22Rv1 (cell line): ENCODE data around the gene TANK.
"Not testable (repeated sequence)": the region's sequence is repeated elsewhere in the genome, so short reads cannot be mapped to it uniquely, and the experiment has no call there.

Experiments
- CTCF ChIP-seq: fragments of 450-650 bp; IDR thresholded peaks from 2 replicates; pipeline ENCODE4 v1.5.1; 2017; ENCODE audit warnings: mild to moderate bottlenecking
- ZFX ChIP-seq: fragments of 450-650 bp; IDR thresholded peaks from 2 replicates; pipeline ENCODE4 v1.6.1; 2017; ENCODE audit warnings: antibody characterized with exemption, borderline replicate concordance

DNA sequence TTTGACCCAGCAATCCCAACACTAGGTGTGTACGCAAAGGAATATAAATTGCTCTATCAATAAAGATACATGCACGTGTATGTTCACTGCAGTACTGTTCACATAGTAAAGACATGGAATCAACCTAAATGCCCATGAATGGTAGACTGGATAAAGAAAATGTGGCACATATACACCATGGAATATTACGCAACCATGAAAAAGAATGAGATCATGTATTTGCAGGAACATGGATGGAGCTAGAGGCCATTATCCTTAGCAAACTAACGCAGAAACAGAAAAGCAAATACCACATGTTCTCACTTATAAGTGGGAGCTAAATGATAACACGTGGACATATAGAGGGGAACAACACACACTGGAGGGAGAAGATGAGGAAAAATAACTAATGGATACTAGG, 27.8 kb upstream of the TANK start:
- not testable (repeated sequence) for TF ChIP-seq CTCF, ZFX
